HG02763 (cell line): Measurements from ENCODE around the gene HOXC10.
A peak's percentile ranks its signal among the peaks of the same experiment; 100 is the strongest.

ENCODE experiments used
- ATAC-seq: cut with Tn5 transposase; IDR thresholded peaks from one replicate; pipeline ENCODE4 v1.9.1; 2021; ENCODE audit warnings: mild to moderate bottlenecking, moderate library complexity; ENCODE audit not compliant: unreplicated experiment

The HOXC10 gene

GRCh38 chr12:54012631-54013409, 27.9 kb downstream of the HOXC10 start:
- ATAC-seq = no peak

GRCh38 chr12:54014377-54015017, 29.6 kb downstream of the HOXC10 start:
- no peak for ATAC-seq

DNA sequence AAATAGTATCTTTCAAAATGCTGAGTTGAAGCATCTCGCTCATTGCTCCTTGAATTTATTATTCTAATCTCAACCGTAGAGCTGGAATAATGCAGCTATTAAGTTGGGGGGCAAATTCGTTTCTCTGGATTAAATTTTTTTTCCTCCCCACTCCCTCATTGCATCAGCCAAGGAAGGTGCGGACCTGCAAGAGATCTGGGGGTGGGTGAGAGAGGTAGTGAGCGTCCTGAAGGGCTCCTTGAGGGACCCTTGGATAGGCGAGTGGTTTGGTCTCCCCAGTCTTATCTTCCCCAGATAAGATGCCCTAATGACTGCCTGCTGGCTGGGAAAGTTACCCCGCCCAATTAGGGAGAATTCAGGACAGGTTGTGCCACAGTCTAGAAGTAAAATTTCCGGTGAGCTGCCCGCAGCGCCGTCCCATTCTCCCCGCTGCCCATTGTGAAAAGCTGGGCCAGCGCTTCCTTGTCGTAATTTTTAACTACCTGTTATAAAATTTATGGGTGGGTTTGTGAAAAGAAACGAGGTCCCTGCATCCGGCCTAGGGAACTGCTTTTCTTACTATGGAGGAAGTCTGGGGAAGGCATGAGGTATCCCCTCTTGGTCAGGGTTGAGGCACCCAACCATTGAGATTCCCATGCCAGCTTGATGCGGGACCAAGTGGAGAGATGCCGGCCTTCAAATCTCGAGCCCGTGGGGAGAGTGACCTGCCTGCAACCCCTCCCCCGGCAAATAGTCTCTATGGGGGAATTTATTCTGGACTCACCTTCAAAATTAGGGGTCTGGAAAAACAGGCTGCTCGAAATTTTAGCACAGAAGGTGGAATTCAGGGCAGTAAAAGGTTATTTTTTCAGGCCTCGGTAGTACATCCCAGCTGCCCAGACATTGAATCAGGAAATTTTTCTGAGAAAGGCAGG, 30.3 kb downstream of the HOXC10 start:
- ATAC-seq = no peak

DNA sequence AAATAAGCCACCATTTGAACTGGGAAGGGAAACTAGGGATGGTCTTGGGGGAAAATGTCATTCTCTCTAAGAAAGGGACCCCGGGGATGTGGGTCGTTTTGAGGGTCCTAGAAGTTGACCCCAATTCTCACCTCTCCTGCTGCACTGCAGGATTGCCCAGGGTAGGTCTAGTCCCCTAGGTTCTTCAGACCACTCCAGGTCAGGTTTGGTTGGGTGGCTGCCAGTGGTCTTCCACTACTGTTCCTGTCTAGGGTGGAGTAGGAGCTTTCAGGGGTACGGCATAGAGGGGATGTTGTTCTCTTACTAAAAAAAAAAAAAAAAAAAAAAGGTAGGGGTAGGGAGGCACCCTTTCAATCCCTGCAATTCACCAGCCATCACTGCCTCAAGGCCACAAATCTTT, 31.1 kb downstream of the HOXC10 start:
- no peak for ATAC-seq

DNA sequence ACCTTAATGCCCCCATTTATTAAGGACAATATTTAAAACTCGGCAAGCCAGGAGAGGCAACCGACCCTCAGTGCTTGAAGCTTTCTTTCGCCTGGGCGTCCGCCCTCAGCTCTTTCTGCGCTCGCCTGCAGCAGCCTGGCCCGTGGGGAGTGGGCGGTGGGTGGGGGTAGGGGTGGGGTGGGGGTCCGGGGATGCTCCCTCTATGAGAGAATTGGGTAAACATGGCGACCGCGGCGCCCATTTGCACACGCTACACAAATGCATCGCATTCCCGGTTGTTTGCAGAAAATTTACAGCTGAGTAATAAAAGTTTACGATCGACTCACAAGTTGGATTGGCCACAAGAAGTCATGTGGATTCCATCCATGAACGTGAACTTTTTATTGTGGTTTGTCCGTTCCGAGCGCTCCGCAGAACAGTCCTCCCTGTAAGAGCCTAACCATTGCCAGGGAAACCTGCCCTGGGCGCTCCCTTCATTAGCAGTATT, 31.6 kb downstream of the HOXC10 start:
- no peak for ATAC-seq

- peak; percentile 26 for ATAC-seq
Measured at GRCh38 chr12:54017027-54017788, 32.3 kb downstream of the HOXC10 start.

GRCh38 chr12:54017878-54018467, 33.0 kb downstream of the HOXC10 start:
- peak; percentile 69 for ATAC-seq

GRCh38 chr12:54018468-54018984, 33.6 kb downstream of the HOXC10 start:
- ATAC-seq = no peak

- ATAC-seq = no peak
Measured at GRCh38 chr12:54019091-54019811, 34.3 kb downstream of the HOXC10 start.

- ATAC-seq = no peak
Measured at GRCh38 chr12:54019924-54020590, 35.1 kb downstream of the HOXC10 start.

GRCh38 chr12:54020591-54021405, 35.9 kb downstream of the HOXC10 start:
- ATAC-seq = no peak

- no peak for ATAC-seq
Measured at GRCh38 chr12:54021432-54022013, 36.6 kb downstream of the HOXC10 start.

GRCh38 chr12:54022960-54023884, 38.3 kb downstream of the HOXC10 start:
- no peak for ATAC-seq

- ATAC-seq = no peak
Measured at GRCh38 chr12:54024127-54024526, 39.2 kb downstream of the HOXC10 start.

- ATAC-seq = no peak
Measured at GRCh38 chr12:54024581-54025305, 39.8 kb downstream of the HOXC10 start.
